Osteocyte (in vitro differentiated cells): ENCODE measurements around the gene CHRM4. TPM values are rescaled to one million over a fixed set of nuclear protein-coding genes. Genes with fewer than 3 reads are reported as not detected.

Experiments used
- DNase-seq: peaks from one replicate; pipeline ENCODE4 v3.0.0; 2021; ENCODE audit warnings: mixed read lengths; ENCODE audit not compliant: unreplicated experiment; ENCODE audit errors: extremely low spot score
- H3K27ac Mint-ChIP-seq: one replicate; pipeline ENCODE4 v1.8.0; 2021; ENCODE audit warnings: mild to moderate bottlenecking, mixed read lengths; ENCODE audit not compliant: unreplicated experiment
- H3K27me3 Mint-ChIP-seq: one replicate; pipeline ENCODE4 v1.8.0; 2021; ENCODE audit warnings: mixed read lengths; ENCODE audit not compliant: unreplicated experiment
- H3K36me3 Mint-ChIP-seq: one replicate; pipeline ENCODE4 v1.8.0; 2021; ENCODE audit warnings: mixed read lengths; ENCODE audit not compliant: unreplicated experiment
- H3K4me1 Mint-ChIP-seq: one replicate; pipeline ENCODE4 v1.8.0; 2021; ENCODE audit warnings: mixed read lengths; ENCODE audit not compliant: unreplicated experiment
- H3K4me3 Mint-ChIP-seq: one replicate; pipeline ENCODE4 v1.8.0; 2021; ENCODE audit warnings: mild to moderate bottlenecking, moderate library complexity, mixed read lengths; ENCODE audit not compliant: unreplicated experiment
- H3K9me3 Mint-ChIP-seq: one replicate; pipeline ENCODE4 v1.8.0; 2021; ENCODE audit warnings: mixed read lengths; ENCODE audit not compliant: unreplicated experiment
- CTCF ChIP-seq: fragments of 200-600 bp; sonication (generic); IDR thresholded peaks from 2 replicates; pipeline ENCODE4 v1.5.0; 2021; ENCODE audit warnings: antibody characterized with exemption, mild to moderate bottlenecking, moderate library complexity
- total RNA-seq: library from RNA; stranded (reverse); gene quantifications from 2 replicates; pipeline ENCODE4 v1.2.1, GENCODE V29; 2021

The CHRM4 gene
- total RNA-seq, 1 donor from 2014 or later = 0.21 TPM

- no peaks in the 10 kb centered on the region for H3K27me3 Mint-ChIP-seq
- H3K9me3 Mint-ChIP-seq = no peaks in the 10 kb centered on the region
- H3K4me1 Mint-ChIP-seq = no peaks in the 10 kb centered on the region
- TF ChIP-seq CTCF = no peak
- H3K27ac Mint-ChIP-seq = no peak overlapping the region
- H3K4me3 Mint-ChIP-seq = no peak overlapping the region
- peaks cover 31% of the 10 kb centered on the region for H3K36me3 Mint-ChIP-seq
- no peak for DNase-seq
These were observed 22.9 kb upstream of the CHRM4 start for GRCh38 chr11:46414466-46414796.

GRCh38 chr11:46413760-46414465, 22.3 kb upstream of the CHRM4 start:
- no peak for TF ChIP-seq CTCF
- Mint-ChIP-seq H3K36me3 (peaks cover 26% of the 10 kb centered on the region), H3K9me3 (no peaks in the 10 kb centered on the region), H3K4me1 (no peaks in the 10 kb centered on the region), H3K4me3 (no peak overlapping the region), H3K27me3 (no peaks in the 10 kb centered on the region), H3K27ac (no peak overlapping the region)
- DNase-seq = no peak

- no peak for TF ChIP-seq CTCF
- no peaks in the 10 kb centered on the region for H3K27me3 Mint-ChIP-seq
- no peaks in the 10 kb centered on the region for H3K9me3 Mint-ChIP-seq
- no peak overlapping the region for H3K27ac Mint-ChIP-seq
- H3K4me3 Mint-ChIP-seq = no peak overlapping the region
- peaks cover 2% of the 10 kb centered on the region for H3K4me1 Mint-ChIP-seq
- peaks cover 21% of the 10 kb centered on the region for H3K36me3 Mint-ChIP-seq
- no peak for DNase-seq
These were observed 18.4 kb upstream of the CHRM4 start for GRCh38 chr11:46410021-46410420.

DNA sequence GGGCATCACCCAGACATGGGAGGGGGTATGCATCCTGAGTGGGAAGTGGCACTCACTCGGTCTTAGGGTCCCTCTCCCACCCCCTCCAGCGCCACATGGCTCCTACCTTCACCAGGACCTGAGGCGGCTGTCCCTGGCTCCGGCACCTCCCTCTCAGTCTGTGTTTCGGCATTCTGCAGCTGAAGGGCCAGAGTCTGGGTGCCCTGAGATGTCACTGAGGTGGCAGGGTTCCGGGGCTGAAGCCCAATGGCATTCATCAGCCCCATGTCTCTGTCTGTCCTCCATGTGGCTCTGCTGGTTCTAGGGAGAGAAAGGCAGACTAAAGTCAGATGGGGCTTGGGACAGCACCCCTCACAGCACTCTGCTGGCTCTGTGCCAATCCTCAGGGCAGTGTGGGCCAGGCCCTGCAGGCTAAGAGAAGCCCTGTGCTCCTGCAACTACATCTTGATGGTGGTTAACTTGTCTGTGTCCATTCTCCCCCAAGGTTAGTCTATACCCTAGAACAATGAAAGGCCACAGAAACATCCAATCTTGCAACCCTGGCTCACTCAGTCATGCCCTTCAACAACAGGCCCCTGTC, 16.9 kb upstream of the CHRM4 start:
- Mint-ChIP-seq H3K36me3 (peaks cover 22% of the 10 kb centered on the region), H3K27ac (no peak overlapping the region), H3K9me3 (no peaks in the 10 kb centered on the region), H3K4me3 (no peak overlapping the region), H3K4me1 (peaks cover 6% of the 10 kb centered on the region), H3K27me3 (no peaks in the 10 kb centered on the region)
- no peak for DNase-seq
- no peak for TF ChIP-seq CTCF

- Mint-ChIP-seq H3K27ac (no peak overlapping the region), H3K9me3 (no peaks in the 10 kb centered on the region), H3K4me3 (no peak overlapping the region), H3K27me3 (no peaks in the 10 kb centered on the region), H3K36me3 (peaks cover 29% of the 10 kb centered on the region), H3K4me1 (peaks cover 6% of the 10 kb centered on the region)
- no peak for TF ChIP-seq CTCF
- DNase-seq = no peak
These were observed 16.1 kb upstream of the CHRM4 start for GRCh38 chr11:46407635-46408034.
